ENCODE measurements around the gene ZNF222. TPM values are rescaled to one million over a fixed set of nuclear protein-coding genes. Genes with fewer than 3 reads are reported as not detected.

Gene ZNF222
- 6.8 and 7.6 TPM in 2 replicates for total RNA-seq

- Histone ChIP-seq H3K27me3 (ENCODE audit: insufficient read depth, low read length) (no peaks in the 10 kb centered on the region), H3K79me2 (ENCODE audit: insufficient read depth, low read length) (peaks cover 13% of the 10 kb centered on the region), H4K20me1 (ENCODE audit: insufficient read depth, low read length) (no peaks in the 10 kb centered on the region), H3K4me3 (ENCODE audit: insufficient read depth, low read length) (peak within 1 kb of the TSS; percentile 93), H3K9me3 (ENCODE audit: low read depth, low read length) (no peaks in the 10 kb centered on the region), H3K4me2 (ENCODE audit: insufficient read depth, low read length) (peak within 1 kb of the TSS; percentile 93), H3K36me3 (ENCODE audit: insufficient read depth, low read length) (peaks cover 30% of the 10 kb centered on the region), H3K27ac (ENCODE audit: low read depth, low read length) (peak within 1 kb of the TSS; percentile 58), H2AFZ (ENCODE audit: low read length) (peak within 1 kb of the TSS; percentile 97), H3K4me1 (ENCODE audit: insufficient read depth, low read length) (peaks cover 5% of the 10 kb centered on the region)
- DNase-seq (ENCODE audit: insufficient read length, low spot score, missing footprints) = peak; percentile 92
- TF ChIP-seq CTCF (IDR thresholded peaks at IDR 0.05; ENCODE audit: extremely low read depth, low read depth, low read length) = no peak
These were observed at the start of gene ZNF222 for GRCh38 chr19:44025217-44025936. Gene ZNF222, plus strand, starts transcription at chr19:44025379. Its CDS starts 58 bp downstream, at chr19:44025437.

- Histone ChIP-seq H3K27me3 (ENCODE audit: insufficient read depth, low read length) (no peaks in the 10 kb centered on the region), H3K4me3 (ENCODE audit: insufficient read depth, low read length) (no peak overlapping the region), H4K20me1 (ENCODE audit: insufficient read depth, low read length) (no peaks in the 10 kb centered on the region), H3K4me1 (ENCODE audit: insufficient read depth, low read length) (no peaks in the 10 kb centered on the region), H3K27ac (ENCODE audit: low read depth, low read length) (no peak overlapping the region), H2AFZ (ENCODE audit: low read length) (no peak overlapping the region), H3K4me2 (ENCODE audit: insufficient read depth, low read length) (no peak overlapping the region), H3K9me3 (ENCODE audit: low read depth, low read length) (no peaks in the 10 kb centered on the region), H3K36me3 (ENCODE audit: insufficient read depth, low read length) (no peaks in the 10 kb centered on the region), H3K79me2 (ENCODE audit: insufficient read depth, low read length) (no peaks in the 10 kb centered on the region)
- no peak for TF ChIP-seq CTCF (IDR thresholded peaks at IDR 0.05; ENCODE audit: extremely low read depth, low read depth, low read length)
- no peak for DNase-seq (ENCODE audit: insufficient read length, low spot score, missing footprints)
These were observed 48.4 kb upstream of the ZNF222 start for GRCh38 chr19:43976732-43977131.

- Histone ChIP-seq H3K9me3 (ENCODE audit: low read depth, low read length) (no peaks in the 10 kb centered on the region), H3K79me2 (ENCODE audit: insufficient read depth, low read length) (peaks cover 33% of the 10 kb centered on the region), H3K4me3 (ENCODE audit: insufficient read depth, low read length) (peak overlapping the region; percentile 80), H3K27me3 (ENCODE audit: insufficient read depth, low read length) (no peaks in the 10 kb centered on the region), H3K4me2 (ENCODE audit: insufficient read depth, low read length) (peak overlapping the region; percentile 75), H3K27ac (ENCODE audit: low read depth, low read length) (no peak overlapping the region), H3K36me3 (ENCODE audit: insufficient read depth, low read length) (no peaks in the 10 kb centered on the region), H2AFZ (ENCODE audit: low read length) (peak overlapping the region; percentile 21), H3K4me1 (ENCODE audit: insufficient read depth, low read length) (peaks cover 5% of the 10 kb centered on the region), H4K20me1 (ENCODE audit: insufficient read depth, low read length) (no peaks in the 10 kb centered on the region)
- TF ChIP-seq CTCF (IDR thresholded peaks at IDR 0.05; ENCODE audit: extremely low read depth, low read depth, low read length) = no peak
- DNase-seq (ENCODE audit: insufficient read length, low spot score, missing footprints) = no peak
These were observed 41.7 kb upstream of the ZNF222 start for GRCh38 chr19:43983544-43983911.

- Histone ChIP-seq H3K36me3 (ENCODE audit: insufficient read depth, low read length) (peaks cover under 1% of the 10 kb centered on the region), H3K4me1 (ENCODE audit: insufficient read depth, low read length) (peaks cover 5% of the 10 kb centered on the region), H3K4me2 (ENCODE audit: insufficient read depth, low read length) (peak within 1 kb of the TSS; percentile 75), H4K20me1 (ENCODE audit: insufficient read depth, low read length) (no peaks in the 10 kb centered on the region), H3K4me3 (ENCODE audit: insufficient read depth, low read length) (peak within 1 kb of the TSS; percentile 80), H3K27me3 (ENCODE audit: insufficient read depth, low read length) (no peaks in the 10 kb centered on the region), H3K9me3 (ENCODE audit: low read depth, low read length) (no peaks in the 10 kb centered on the region), H3K79me2 (ENCODE audit: insufficient read depth, low read length) (peaks cover 33% of the 10 kb centered on the region), H3K27ac (ENCODE audit: low read depth, low read length) (peak within 1 kb of the TSS; percentile 61), H2AFZ (ENCODE audit: low read length) (peak within 1 kb of the TSS; percentile 98)
- peak; percentile 90 for DNase-seq (ENCODE audit: insufficient read length, low spot score, missing footprints)
- TF ChIP-seq CTCF (IDR thresholded peaks at IDR 0.05; ENCODE audit: extremely low read depth, low read depth, low read length) = no peak
These were observed 41.1 kb upstream of the ZNF222 start, which contains the start of gene ZNF155 for GRCh38 chr19:43983912-43984686. Gene ZNF155, plus strand, starts transcription at chr19:43984188. Its CDS starts 4,356 bp downstream, at chr19:43988544.
